Eye (tissue), 1 donor: ENCODE data around the gene ZSWIM2.
"Not testable (repeated sequence)": the region's sequence is repeated elsewhere in the genome, so short reads cannot be mapped to it uniquely, and the experiment has no call there.

Source experiments
- DNase-seq: peaks from one replicate; pipeline ENCODE4 v3.0.0-alpha.2; 2015

The ZSWIM2 gene

GRCh38 chr2:186835628-186836027, 13.3 kb downstream of the ZSWIM2 start:
- DNase-seq, result no peak

DNA sequence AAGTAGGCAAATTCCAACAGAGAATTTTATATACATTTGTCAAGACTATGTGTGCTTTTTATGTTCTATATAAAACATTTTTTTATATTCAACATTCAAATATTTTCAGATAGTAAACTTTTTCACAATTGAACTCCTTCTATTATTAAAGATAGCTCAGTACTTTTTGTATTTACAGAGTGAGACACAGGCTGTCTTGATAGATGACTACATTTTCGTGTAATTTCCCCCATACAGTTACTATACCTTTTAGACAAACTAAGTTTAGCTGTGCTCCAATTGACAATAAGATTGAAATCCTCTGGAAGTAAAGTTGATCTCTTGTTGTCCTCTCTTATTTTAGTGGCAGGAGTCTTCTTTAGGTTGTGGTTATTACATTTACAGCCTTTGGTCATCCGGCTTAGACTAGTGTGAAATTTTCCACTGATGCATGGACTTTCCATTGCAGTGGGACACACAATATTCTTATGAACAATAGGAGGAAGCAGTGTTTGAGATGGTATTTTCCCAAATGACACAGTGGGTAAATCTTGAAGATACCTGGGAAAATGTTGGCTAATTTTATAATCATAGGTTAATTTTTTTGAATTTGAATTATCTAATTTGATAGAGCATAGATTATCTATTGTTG, 21.0 kb downstream of the ZSWIM2 start:
- DNase-seq, result no peak

DNA sequence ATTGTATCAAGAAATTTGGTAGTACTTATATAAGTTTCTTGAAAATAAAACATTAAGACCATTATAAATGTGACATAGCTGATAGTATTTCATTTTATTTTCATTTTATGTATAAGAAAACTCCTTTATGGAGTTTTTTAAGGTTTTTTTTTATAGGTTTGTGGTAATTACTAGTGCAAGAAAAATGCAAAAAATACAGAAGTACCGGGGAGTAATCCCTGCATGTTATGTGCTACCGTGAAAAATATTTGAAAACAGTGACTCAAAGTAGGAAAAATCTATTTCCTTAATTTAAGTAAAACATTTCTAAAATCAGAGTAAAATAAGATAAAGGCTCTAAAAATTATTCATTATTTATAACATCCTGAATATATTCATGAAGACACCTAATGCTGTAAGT, 21.6 kb downstream of the ZSWIM2 start:
- no peak for DNase-seq

DNA sequence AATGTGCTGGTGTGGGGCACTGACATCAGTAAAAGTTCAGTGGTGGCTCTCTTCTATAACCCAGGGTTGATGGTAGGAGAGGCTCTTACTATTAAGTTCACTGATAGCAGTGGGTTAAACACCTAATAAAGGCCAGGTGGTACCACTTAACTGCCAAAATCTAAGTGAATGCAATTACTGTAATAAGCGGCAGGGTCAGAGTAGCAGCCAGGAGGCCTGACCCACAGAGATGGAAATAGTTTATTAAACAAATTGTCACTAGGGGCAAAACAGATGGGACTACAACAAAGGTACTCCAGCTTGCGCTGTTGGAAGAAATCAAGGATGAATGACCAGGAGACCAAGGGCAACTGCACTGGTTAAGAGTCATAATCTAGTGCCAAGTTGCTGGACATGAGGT, 26.6 kb downstream of the ZSWIM2 start:
- no peak for DNase-seq

- no peak for DNase-seq
These were observed 28.7 kb downstream of the ZSWIM2 start for GRCh38 chr2:186820303-186820702.

GRCh38 chr2:186811760-186812159, 37.2 kb downstream of the ZSWIM2 start:
- DNase-seq, result not testable (repeated sequence)

DNA sequence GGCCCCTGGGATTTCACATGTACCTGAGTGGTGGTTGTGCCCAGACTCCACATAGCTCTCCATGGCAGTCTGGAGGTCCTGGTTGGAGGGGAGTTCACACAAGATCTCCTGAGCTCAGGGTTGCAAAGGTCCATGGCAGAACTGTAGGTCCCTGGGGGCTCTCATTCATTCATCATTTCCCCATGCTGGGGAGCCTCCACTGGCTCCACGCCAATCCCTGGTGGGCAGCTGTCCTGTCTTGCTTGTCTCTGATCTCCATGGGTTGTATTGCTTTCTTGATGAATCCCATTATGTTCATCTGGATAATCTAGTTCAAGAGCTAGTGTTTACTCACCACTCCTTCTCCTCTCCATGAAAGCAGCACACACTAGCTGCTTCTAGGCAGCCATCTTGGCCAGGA, 42.4 kb downstream of the ZSWIM2 start:
- no peak for DNase-seq

DNA sequence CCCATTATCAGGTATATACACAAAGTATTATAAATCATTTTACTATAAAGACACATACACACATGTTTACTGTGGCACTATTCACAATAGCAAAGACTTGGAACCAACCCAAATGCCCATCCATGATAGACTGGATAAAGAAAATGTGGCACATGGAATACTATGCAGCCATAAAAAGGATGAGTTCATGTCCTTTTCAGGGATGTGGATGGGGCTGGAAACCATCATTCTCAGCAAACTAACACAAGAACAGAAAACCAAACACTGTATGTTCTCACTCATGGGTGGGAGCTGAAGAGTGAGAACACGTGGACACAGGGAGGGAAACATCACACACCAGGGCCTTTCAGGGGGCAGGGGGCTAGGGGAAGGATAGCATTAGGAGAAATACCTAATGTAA, 50.4 kb downstream of the ZSWIM2 start:
- DNase-seq, result not testable (repeated sequence)

GRCh38 chr2:186784930-186785329, 64.0 kb downstream of the ZSWIM2 start:
- DNase-seq, result no peak

DNA sequence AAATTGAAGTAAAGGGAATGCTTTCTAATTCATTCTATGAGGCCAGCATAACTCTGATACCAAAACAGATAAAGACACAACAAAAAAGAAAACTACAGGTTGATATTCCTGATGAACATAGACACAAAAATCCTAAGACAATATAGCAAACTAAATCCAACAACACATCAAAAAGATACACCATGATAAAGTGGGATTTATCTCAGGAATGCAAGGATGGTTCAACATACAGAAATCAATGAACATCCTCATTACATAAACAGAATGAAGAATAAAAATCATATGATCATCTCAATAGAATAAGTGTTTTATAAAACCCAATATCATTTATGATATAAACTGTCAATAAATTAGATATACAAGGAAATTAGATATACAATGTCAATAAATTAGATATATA, 65.7 kb downstream of the ZSWIM2 start:
- DNase-seq, result no peak

DNA sequence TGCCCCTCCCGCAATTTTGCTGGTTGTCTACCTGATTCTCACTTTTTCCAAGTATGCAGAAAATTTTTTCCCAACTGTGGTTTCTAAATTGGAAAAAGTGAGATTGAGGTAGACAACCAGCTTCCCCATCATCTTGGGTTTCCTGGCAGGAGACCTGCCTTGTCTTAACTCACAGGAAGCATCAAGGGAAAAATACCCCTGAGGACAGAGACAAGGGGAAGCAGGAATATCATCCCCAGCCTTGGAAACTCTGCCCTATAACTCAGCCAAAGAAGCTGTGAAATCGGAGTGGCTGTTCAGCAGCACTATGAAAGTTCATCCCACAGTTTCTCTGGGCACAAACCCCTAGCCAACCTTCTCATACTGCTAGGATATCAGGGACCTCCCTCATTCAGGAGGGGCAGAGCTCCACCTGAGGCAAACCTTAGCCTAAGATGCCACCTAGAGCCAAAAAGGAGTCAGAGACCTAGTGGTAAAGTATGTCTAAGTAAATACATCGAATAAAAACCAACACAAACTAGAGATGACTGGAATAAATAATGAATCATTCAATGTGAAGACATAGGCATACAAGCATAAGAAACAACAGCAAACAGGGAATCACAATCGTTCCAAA, 68.2 kb downstream of the ZSWIM2 start:
- DNase-seq, result no peak
